HepG2 (cell line): ENCODE measurements around the gene JPH2. TPM values are rescaled to one million over a fixed set of nuclear protein-coding genes. Genes with fewer than 3 reads are reported as not detected.

Experiments
- CERS6 ChIP-seq: sonication (generic); formaldehyde crosslinking; IDR thresholded peaks from 2 replicates; pipeline ENCODE4 v1.5.0; 2020; ENCODE audit warnings: missing genetic modification reagents
- FOXA3 ChIP-seq: IDR thresholded peaks from 2 replicates; pipeline ENCODE4 v1.6.1; 2016; ENCODE audit warnings: missing genetic modification reagents, missing compliant biosample characterization
- FOXM1 ChIP-seq: sonication (generic); formaldehyde crosslinking; IDR thresholded peaks from 2 replicates; pipeline ENCODE4 v1.5.0; 2020; ENCODE audit warnings: missing genetic modification reagents
- GLI4 ChIP-seq: sonication (generic); formaldehyde crosslinking; IDR thresholded peaks from 2 replicates; pipeline ENCODE4 v1.5.1; 2020; ENCODE audit warnings: missing genetic modification reagents, mild to moderate bottlenecking, moderate library complexity, borderline replicate concordance
- HMGA1 ChIP-seq: sonication (generic); formaldehyde crosslinking; conservative IDR thresholded peaks from 2 replicates; pipeline ENCODE4 v1.4.0; 2020; ENCODE audit warnings: missing genetic modification reagents
- HNRNPK ChIP-seq: fragments of 200-400 bp; formaldehyde crosslinking; IDR thresholded peaks from 2 replicates; pipeline ENCODE4 v1.6.1; 2018; ENCODE audit warnings: low read length, low read depth, moderate library complexity, mild to moderate bottlenecking; ENCODE audit not compliant: poor library complexity, severe bottlenecking
- KDM6A ChIP-seq: IDR thresholded peaks from 2 replicates; pipeline ENCODE4 v1.6.1; 2016; ENCODE audit warnings: low read depth
- KLF16 ChIP-seq, 2 experiments: sonication (generic) in 1 of 2; formaldehyde crosslinking in 1 of 2; IDR thresholded peaks; 2 replicates each; pipeline versions ENCODE4 v1.6.1 to v1.8.0; 2016 to 2023; ENCODE audit warnings: missing genetic modification reagents in 2 of 2, missing compliant biosample characterization in 1 of 2
- KMT2B ChIP-seq: IDR thresholded peaks from 2 replicates; pipeline ENCODE4 v1.6.1; 2016; ENCODE audit warnings: missing genetic modification reagents, missing compliant biosample characterization
- MED1 ChIP-seq: sonication (generic); formaldehyde crosslinking; IDR thresholded peaks from 2 replicates; pipeline ENCODE4 v1.4.0; 2020; ENCODE audit warnings: missing genetic modification reagents
- MNT ChIP-seq: fragments of 450-650 bp; IDR thresholded peaks from 2 replicates; pipeline ENCODE4 v1.6.1; 2016
- MXD4 ChIP-seq: IDR thresholded peaks from 2 replicates; pipeline ENCODE4 v1.6.1; 2016; ENCODE audit warnings: mild to moderate bottlenecking, missing biosample characterization, missing genetic modification reagents
- NFKB2 ChIP-seq: sonication (generic); formaldehyde crosslinking; IDR thresholded peaks from 2 replicates; pipeline ENCODE4 v1.4.0; 2020; ENCODE audit warnings: missing genetic modification reagents, borderline replicate concordance
- RORA ChIP-seq: sonication (generic); formaldehyde crosslinking; IDR thresholded peaks from 2 replicates; pipeline ENCODE4 v1.5.0; 2020; ENCODE audit warnings: mild to moderate bottlenecking, missing genetic modification reagents, moderate library complexity
- SMARCE1 ChIP-seq: fragments of 450-650 bp; IDR thresholded peaks from 2 replicates; pipeline ENCODE4 v1.6.1; 2017; ENCODE audit warnings: borderline replicate concordance
- SP1 ChIP-seq, 2 experiments: fragments of 450-650 bp in 1 of 2; sonication (generic) in 1 of 2; formaldehyde crosslinking in 1 of 2; IDR thresholded peaks; 2 replicates each; pipeline versions ENCODE4 v1.4.0 to v1.6.1; 2016 to 2020; ENCODE audit warnings: missing genetic modification reagents in 1 of 2
- SRSF9 ChIP-seq: fragments of 200-400 bp; formaldehyde crosslinking; IDR thresholded peaks from 2 replicates; pipeline ENCODE4 v1.6.1; 2018; ENCODE audit warnings: borderline replicate concordance, mild to moderate bottlenecking, low read depth, low read length; ENCODE audit not compliant: insufficient read depth, poor library complexity, severe bottlenecking
- TOPORS ChIP-seq: sonication (generic); formaldehyde crosslinking; IDR thresholded peaks from 2 replicates; pipeline ENCODE4 v1.8.0; 2023; ENCODE audit warnings: mild to moderate bottlenecking, missing genetic modification reagents
- ZFP36L1 ChIP-seq: sonication (generic); formaldehyde crosslinking; IDR thresholded peaks from 2 replicates; pipeline ENCODE4 v1.8.0; 2022; ENCODE audit warnings: mild to moderate bottlenecking, missing genetic modification reagents, moderate library complexity
- ZNF12 ChIP-seq: sonication (generic); formaldehyde crosslinking; IDR thresholded peaks from 2 replicates; pipeline ENCODE4 v1.5.0; 2020; ENCODE audit warnings: missing genetic modification reagents
- ZNF24 ChIP-seq: fragments of 450-650 bp; IDR thresholded peaks from 2 replicates; pipeline ENCODE4 v1.6.1; 2017; ENCODE audit warnings: antibody characterized with exemption, mild to moderate bottlenecking
- ZNF549 ChIP-seq: sonication (generic); formaldehyde crosslinking; IDR thresholded peaks from 2 replicates; pipeline ENCODE4 v1.5.0; 2020; ENCODE audit warnings: missing genetic modification reagents
- ZNF605 ChIP-seq: sonication (generic); formaldehyde crosslinking; IDR thresholded peaks from 2 replicates; pipeline ENCODE4 v1.8.0; 2022; ENCODE audit warnings: mild to moderate bottlenecking, missing genetic modification reagents
- ZNF800 ChIP-seq: sonication (generic); formaldehyde crosslinking; IDR thresholded peaks from 2 replicates; pipeline ENCODE4 v1.4.0; 2020; ENCODE audit warnings: missing genetic modification reagents
- ZNF83 ChIP-seq: sonication (generic); formaldehyde crosslinking; IDR thresholded peaks from 2 replicates; pipeline ENCODE4 v1.4.0; 2020; ENCODE audit warnings: missing genetic modification reagents, mild to moderate bottlenecking, borderline replicate concordance
- ZNF878 ChIP-seq: sonication (generic); formaldehyde crosslinking; IDR thresholded peaks from 2 replicates; pipeline ENCODE4 v1.8.1; 2023; ENCODE audit warnings: mild to moderate bottlenecking, missing genetic modification reagents, moderate library complexity
- ZUFSP ChIP-seq: sonication (generic); formaldehyde crosslinking; IDR thresholded peaks from 2 replicates; pipeline ENCODE4 v1.9.0; 2021; ENCODE audit warnings: missing genetic modification reagents, mild to moderate bottlenecking, borderline replicate concordance
- polyA plus RNA-seq, 8 experiments: library from polyadenylated mRNA; depleted of rRNA in 3 of 8; stranded (reverse) in 7 of 8; unstranded in 1 of 8; fragments of >200 nt; fragmentation: Illumina TruSeq in 4 of 8; extraction: Trizol in 4 of 8; gene quantifications; 2 replicates each; pipeline versions ENCODE4 v1.2.1 to v1.2.3, GENCODE V29; 2011 to 2016; ENCODE audit warnings: low read depth in 4 of 8, missing spikeins in 1 of 8, mixed read lengths in 1 of 8; ENCODE audit not compliant: insufficient read depth in 1 of 8
- total RNA-seq, 5 experiments: library from RNA; depleted of rRNA; stranded (reverse); fragments of >200 nt; fragmentation: Illumina TruSeq; extraction: Trizol; gene quantifications; 2 replicates each; pipeline ENCODE4 v1.2.3, GENCODE V29; 2016; ENCODE audit warnings: low read depth in 1 of 5

Gene JPH2
- total and polyA plus RNA-seq, 2 of the 13 experiments (the other 11 are each of a cell fraction or from before 2014, with no cell fraction given): 0.42 TPM; not detected in 1

GRCh38 chr20:44208770-44209169 lies 21.8 kb upstream of the JPH2 start (continued):
- peak; percentile 61; the same call in 1 of the 2 replicates for TF ChIP-seq ZNF24
- no peak for TF ChIP-seq GLI4 (CRISPR knock-in tag)
- TF ChIP-seq KMT2B (CRISPR knock-in tag): 0 out of 2 replicates have a peak, but pooled peaks have one; percentile 21
- TF ChIP-seq ZFP36L1 (CRISPR knock-in tag): no peak
- TF ChIP-seq ZNF605 (CRISPR knock-in tag): no peak
- TF ChIP-seq SRSF9: no peak
- no peak for TF ChIP-seq SP1 (IDR thresholded peaks at IDR 0.05)
- TF ChIP-seq SP1 (CRISPR knock-in tag; IDR thresholded peaks at IDR 0.05): no peak
- no peak for TF ChIP-seq ZNF83 (CRISPR knock-in tag)
- no peak for TF ChIP-seq ZNF800
- TF ChIP-seq FOXM1: no peak
- TF ChIP-seq MED1 (CRISPR knock-in tag): peak; percentile 12; the same call in 1 of the 2 replicates
- no peak for TF ChIP-seq HMGA1 (CRISPR knock-in tag)
- TF ChIP-seq ZNF878 (CRISPR knock-in tag): no peak
- 0 out of 2 replicates have a peak, but pooled peaks have one; percentile 20 for TF ChIP-seq ZNF12 (CRISPR knock-in tag)
- no peak; the same call in 1 of the 2 replicates for TF ChIP-seq KDM6A (CRISPR knock-in tag)
- no peak for TF ChIP-seq ZNF549 (CRISPR knock-in tag)
- no peak for TF ChIP-seq ZUFSP (CRISPR knock-in tag)
- no peak for TF ChIP-seq SMARCE1
- TF ChIP-seq KLF16 (CRISPR knock-in tag; IDR thresholded peaks at IDR 0.05): 0 out of 4 replicates have a peak, but pooled peaks of 1 of the 2 experiments have one; percentile 48
- TF ChIP-seq CERS6 (CRISPR knock-in tag): no peak
- TF ChIP-seq TOPORS (CRISPR knock-in tag): no peak
- TF ChIP-seq RORA (CRISPR knock-in tag): peak; percentile 64; the same call in 1 of the 2 replicates
- peak; percentile 41; the same call in 1 of the 2 replicates for TF ChIP-seq MXD4 (CRISPR knock-in tag)
- TF ChIP-seq MNT: peak; percentile 77
- TF ChIP-seq NFKB2: no peak
- peak; percentile 60 for TF ChIP-seq FOXA3
- TF ChIP-seq HNRNPK: no peak
